ENCODE results near the gene NKX6-1.

DNA sequence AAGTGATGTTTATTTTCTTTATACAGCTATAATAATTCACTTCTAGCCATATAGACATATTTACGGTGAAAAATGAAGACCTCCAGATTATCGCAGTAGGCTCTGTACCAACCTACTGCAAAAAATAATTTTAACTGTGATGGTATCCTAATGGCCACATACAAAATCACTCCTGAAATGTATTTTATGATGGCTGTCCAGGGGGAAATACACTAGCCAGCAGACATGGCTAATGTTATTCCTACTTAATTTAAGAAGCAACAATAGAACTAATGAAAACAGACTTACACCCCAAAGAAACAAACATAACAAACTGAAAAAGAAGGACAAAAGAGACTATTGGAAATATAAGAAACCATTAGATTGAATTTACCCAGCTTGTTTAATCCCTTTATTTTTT, 4.6 kb downstream of the NKX6-1 start:
- TF ChIP-seq POLR2A (IDR thresholded peaks at IDR 0.05; ENCODE audit: low read depth, low read length): no peak
- TF ChIP-seq POLR2AphosphoS5 (IDR thresholded peaks at IDR 0.05; ENCODE audit: low read depth, low read length): no peak

Measured in GM12892 (cell line).